Measurements from ENCODE around the gene SGCD.

The SGCD gene

DNA sequence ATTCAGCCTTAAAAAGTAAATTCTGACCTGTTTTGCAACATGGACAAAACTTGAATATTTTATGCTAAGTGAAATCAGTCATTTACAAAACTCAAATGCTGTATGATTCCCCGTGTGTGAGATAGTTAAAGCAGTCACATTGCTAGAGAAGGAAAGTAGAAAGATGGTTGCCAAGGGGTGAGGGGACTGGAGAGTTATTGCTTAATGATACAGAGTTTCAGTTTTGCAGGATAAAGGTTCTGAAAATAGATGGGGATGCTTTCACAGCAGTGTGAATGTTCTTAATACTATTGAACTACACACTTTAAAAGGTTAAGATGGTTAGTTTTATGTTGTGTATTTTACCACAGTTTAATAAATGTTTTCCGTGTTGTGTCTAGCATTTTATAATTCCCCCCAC is 51.2 kb downstream of the SGCD start:
- no peaks in the 10 kb centered on the region for H3K79me2 ChIP-seq (ENCODE audit: low read length)
- H3K4me3 ChIP-seq (ENCODE audit: low read length): no peak overlapping the region
- no peaks in the 10 kb centered on the region for H3K27me3 ChIP-seq (ENCODE audit: low read depth, low read length)
- H3K9me3 ChIP-seq (ENCODE audit: insufficient read depth, low read length): no peaks in the 10 kb centered on the region
- no peaks in the 10 kb centered on the region for H3K4me1 ChIP-seq (ENCODE audit: low read length)
- H3K9ac ChIP-seq (ENCODE audit: low read length): no peak overlapping the region
- H4K20me1 ChIP-seq (ENCODE audit: insufficient read depth, low read length): no peaks in the 10 kb centered on the region
- H3K27ac ChIP-seq (ENCODE audit: low read length): no peak overlapping the region
- no peaks in the 10 kb centered on the region for H3K36me3 ChIP-seq (replicated peaks; ENCODE audit: low read depth, low read length)
- no peak overlapping the region for H3K4me2 ChIP-seq (ENCODE audit: low read length)
- no peak overlapping the region for H2AFZ ChIP-seq (ENCODE audit: low read depth, low read length)
- TF ChIP-seq, protein P1, sequence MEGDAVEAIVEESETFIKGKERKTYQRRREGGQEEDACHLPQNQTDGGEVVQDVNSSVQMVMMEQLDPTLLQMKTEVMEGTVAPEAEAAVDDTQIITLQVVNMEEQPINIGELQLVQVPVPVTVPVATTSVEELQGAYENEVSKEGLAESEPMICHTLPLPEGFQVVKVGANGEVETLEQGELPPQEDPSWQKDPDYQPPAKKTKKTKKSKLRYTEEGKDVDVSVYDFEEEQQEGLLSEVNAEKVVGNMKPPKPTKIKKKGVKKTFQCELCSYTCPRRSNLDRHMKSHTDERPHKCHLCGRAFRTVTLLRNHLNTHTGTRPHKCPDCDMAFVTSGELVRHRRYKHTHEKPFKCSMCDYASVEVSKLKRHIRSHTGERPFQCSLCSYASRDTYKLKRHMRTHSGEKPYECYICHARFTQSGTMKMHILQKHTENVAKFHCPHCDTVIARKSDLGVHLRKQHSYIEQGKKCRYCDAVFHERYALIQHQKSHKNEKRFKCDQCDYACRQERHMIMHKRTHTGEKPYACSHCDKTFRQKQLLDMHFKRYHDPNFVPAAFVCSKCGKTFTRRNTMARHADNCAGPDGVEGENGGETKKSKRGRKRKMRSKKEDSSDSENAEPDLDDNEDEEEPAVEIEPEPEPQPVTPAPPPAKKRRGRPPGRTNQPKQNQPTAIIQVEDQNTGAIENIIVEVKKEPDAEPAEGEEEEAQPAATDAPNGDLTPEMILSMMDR (IDR thresholded peaks at IDR 0.05; ENCODE audit: low read depth, low read length): no peak
- no peak for TF ChIP-seq EZH2phosphoT487 (IDR thresholded peaks at IDR 0.05; ENCODE audit: low read depth)

DNA sequence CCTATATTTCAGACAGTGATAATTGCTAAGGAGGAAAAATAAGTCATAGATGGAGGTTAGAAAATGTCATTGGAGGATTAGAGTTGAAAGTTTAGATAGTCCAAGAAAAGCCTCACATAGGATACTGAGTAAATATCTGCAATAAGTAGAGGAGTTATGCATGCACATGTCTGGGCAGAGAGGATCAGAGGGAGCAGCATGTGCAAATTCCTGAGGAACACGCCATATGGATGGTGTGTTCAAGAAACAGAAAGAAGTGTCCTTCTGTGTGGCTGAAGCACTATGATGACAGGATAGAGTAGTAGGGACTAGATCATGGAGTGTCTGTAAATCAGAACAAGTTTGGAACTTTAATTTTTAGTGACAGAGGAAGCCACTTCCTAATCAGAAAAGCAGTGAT is 52.2 kb downstream of the SGCD start:
- Histone ChIP-seq H2AFZ (ENCODE audit: low read depth, low read length) (no peak overlapping the region), H3K9me3 (ENCODE audit: insufficient read depth, low read length) (no peaks in the 10 kb centered on the region), H3K79me2 (ENCODE audit: low read length) (no peaks in the 10 kb centered on the region), H3K27me3 (ENCODE audit: low read depth, low read length) (no peaks in the 10 kb centered on the region), H3K27ac (ENCODE audit: low read length) (no peak overlapping the region), H4K20me1 (ENCODE audit: insufficient read depth, low read length) (no peaks in the 10 kb centered on the region), H3K4me2 (ENCODE audit: low read length) (no peak overlapping the region), H3K4me3 (ENCODE audit: low read length) (no peak overlapping the region), H3K9ac (ENCODE audit: low read length) (no peak overlapping the region), H3K36me3 (replicated peaks; ENCODE audit: low read depth, low read length) (no peaks in the 10 kb centered on the region), H3K4me1 (ENCODE audit: low read length) (no peaks in the 10 kb centered on the region)
- TF ChIP-seq, protein P1 (IDR thresholded peaks at IDR 0.05; ENCODE audit: low read depth, low read length): no peak
- no peak for TF ChIP-seq EZH2phosphoT487 (IDR thresholded peaks at IDR 0.05; ENCODE audit: low read depth)

DNA sequence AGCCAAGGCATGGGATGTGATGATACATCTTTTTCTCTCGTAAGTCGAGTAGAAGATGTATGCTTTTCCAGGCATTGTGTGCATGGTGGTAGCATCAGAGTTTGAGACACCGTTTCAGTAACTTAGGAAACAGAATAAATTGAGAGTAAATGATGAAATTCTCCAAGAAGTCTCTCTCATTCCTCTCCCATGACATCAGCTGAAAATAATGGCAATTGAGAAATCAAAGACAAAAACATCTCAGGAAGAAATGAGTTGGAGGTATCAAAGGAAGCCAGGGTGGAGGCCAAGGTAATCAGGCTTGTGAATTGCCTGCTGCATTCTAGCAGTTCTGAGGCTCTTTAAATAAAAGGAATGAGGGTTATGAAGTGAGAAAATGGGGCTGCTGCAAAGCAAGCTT is 53.9 kb downstream of the SGCD start:
- Histone ChIP-seq H3K27ac (ENCODE audit: low read length) (no peak overlapping the region), H3K9me3 (ENCODE audit: insufficient read depth, low read length) (no peaks in the 10 kb centered on the region), H3K9ac (ENCODE audit: low read length) (no peak overlapping the region), H3K79me2 (ENCODE audit: low read length) (no peaks in the 10 kb centered on the region), H3K36me3 (replicated peaks; ENCODE audit: low read depth, low read length) (no peaks in the 10 kb centered on the region), H4K20me1 (ENCODE audit: insufficient read depth, low read length) (no peaks in the 10 kb centered on the region), H3K27me3 (ENCODE audit: low read depth, low read length) (no peaks in the 10 kb centered on the region), H3K4me2 (ENCODE audit: low read length) (no peak overlapping the region), H2AFZ (ENCODE audit: low read depth, low read length) (no peak overlapping the region), H3K4me3 (ENCODE audit: low read length) (no peak overlapping the region), H3K4me1 (ENCODE audit: low read length) (no peaks in the 10 kb centered on the region)
- TF ChIP-seq, protein P1 (IDR thresholded peaks at IDR 0.05; ENCODE audit: low read depth, low read length): no peak
- TF ChIP-seq EZH2phosphoT487 (IDR thresholded peaks at IDR 0.05; ENCODE audit: low read depth): no peak

DNA sequence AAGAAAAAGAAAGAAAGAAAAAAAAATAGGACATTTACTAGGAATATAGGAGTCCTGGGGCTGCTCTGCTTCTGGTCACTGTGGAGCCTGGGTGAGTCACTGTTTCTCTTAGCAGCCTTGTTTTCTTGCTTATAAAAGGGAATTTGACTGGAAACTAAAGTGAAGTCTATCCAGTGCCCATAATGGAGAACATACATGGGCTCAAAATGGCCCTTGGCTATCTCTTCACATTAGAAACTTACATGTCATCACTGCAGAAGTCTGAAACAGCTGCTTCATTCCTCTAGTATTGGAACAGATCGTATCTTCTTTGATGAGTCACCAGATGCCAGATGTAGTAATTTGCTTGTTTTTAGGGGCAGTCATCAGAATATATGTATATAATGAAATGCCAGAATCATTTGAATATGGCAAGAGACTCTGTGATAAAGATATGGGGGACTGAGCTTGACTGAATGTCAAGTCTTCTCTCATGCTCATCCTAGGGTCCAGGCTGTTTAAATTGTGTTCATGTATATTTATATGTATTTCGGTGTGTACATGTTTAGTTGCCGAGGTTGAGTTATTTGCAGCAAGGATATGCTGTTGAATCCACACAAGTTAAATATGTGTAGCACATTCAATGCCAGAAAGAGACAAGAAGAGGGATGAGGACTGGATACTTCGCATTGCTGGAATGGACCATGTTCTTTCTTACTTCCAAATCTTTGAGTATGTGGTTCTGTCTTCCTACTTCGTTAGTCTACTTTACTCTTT is 56.7 kb downstream of the SGCD start:
- TF ChIP-seq EZH2phosphoT487 (IDR thresholded peaks at IDR 0.05; ENCODE audit: low read depth): no peak
- TF ChIP-seq, protein P1 (IDR thresholded peaks at IDR 0.05; ENCODE audit: low read depth, low read length): no peak
- no peaks in the 10 kb centered on the region for H3K79me2 ChIP-seq (ENCODE audit: low read length)
- H3K27me3 ChIP-seq (ENCODE audit: low read depth, low read length): no peaks in the 10 kb centered on the region
- H3K9me3 ChIP-seq (ENCODE audit: insufficient read depth, low read length): no peaks in the 10 kb centered on the region
- H3K27ac ChIP-seq (ENCODE audit: low read length): no peak overlapping the region
- no peak overlapping the region for H3K4me3 ChIP-seq (ENCODE audit: low read length)
- no peak overlapping the region for H3K4me2 ChIP-seq (ENCODE audit: low read length)
- H3K9ac ChIP-seq (ENCODE audit: low read length): no peak overlapping the region
- H4K20me1 ChIP-seq (ENCODE audit: insufficient read depth, low read length): no peaks in the 10 kb centered on the region
- no peaks in the 10 kb centered on the region for H3K36me3 ChIP-seq (replicated peaks; ENCODE audit: low read depth, low read length)
- no peak overlapping the region for H2AFZ ChIP-seq (ENCODE audit: low read depth, low read length)
- H3K4me1 ChIP-seq (ENCODE audit: low read length): no peaks in the 10 kb centered on the region
